Glutamatergic neuron (in vitro differentiated cells): Measurements from ENCODE around the gene AKTIP. TPM values are rescaled to one million over a fixed set of nuclear protein-coding genes. Genes with fewer than 3 reads are reported as not detected.
"Not testable (repeated sequence)": the region's sequence is repeated elsewhere in the genome, so short reads cannot be mapped to it uniquely, and the experiment has no call there.

Experiments
- DNase-seq: peaks from one replicate; pipeline ENCODE4 v3.0.0; 2022
- H3K27ac Mint-ChIP-seq: one replicate; pipeline ENCODE4 v1.8.0; 2020; ENCODE audit warnings: mild to moderate bottlenecking, mixed read lengths, inconsistent platforms; ENCODE audit not compliant: unreplicated experiment
- H3K27me3 Mint-ChIP-seq: one replicate; pipeline ENCODE4 v1.8.0; 2020; ENCODE audit warnings: mild to moderate bottlenecking, moderate library complexity, mixed read lengths, inconsistent platforms; ENCODE audit not compliant: unreplicated experiment
- H3K36me3 Mint-ChIP-seq: one replicate; pipeline ENCODE4 v1.8.0; 2020; ENCODE audit warnings: mild to moderate bottlenecking, mixed read lengths, inconsistent platforms; ENCODE audit not compliant: unreplicated experiment
- H3K4me1 Mint-ChIP-seq: one replicate; pipeline ENCODE4 v1.8.0; 2020; ENCODE audit warnings: mild to moderate bottlenecking, low read depth, mixed read lengths, inconsistent platforms; ENCODE audit not compliant: unreplicated experiment
- H3K4me3 Mint-ChIP-seq: one replicate; pipeline ENCODE4 v1.8.0; 2020; ENCODE audit warnings: mild to moderate bottlenecking, mixed read lengths, inconsistent platforms; ENCODE audit not compliant: unreplicated experiment
- H3K9me3 Mint-ChIP-seq: one replicate; pipeline ENCODE4 v1.8.0; 2020; ENCODE audit warnings: mild to moderate bottlenecking, moderate library complexity, mixed read lengths, inconsistent platforms; ENCODE audit not compliant: unreplicated experiment
- total RNA-seq: library from RNA; stranded (reverse); fragmentation: NEBNext Ultra II Directional; extraction: Animal tissue kit (Norgen Biotek cat#: 25700); gene quantifications from one replicate; pipeline ENCODE4 v1.2.1, GENCODE V29; 2021; ENCODE audit not compliant: unreplicated experiment
- TF ChIP-seq, protein P1 (sequence below): fragments of 200-600 bp; sonication (generic); IDR thresholded peaks from one replicate; pipeline ENCODE4 v1.5.0; 2021; ENCODE audit not compliant: partially characterized antibody, unreplicated experiment

AKTIP gene
- total RNA-seq, 1 donor from 2014 or later = 30.0 TPM

DNA sequence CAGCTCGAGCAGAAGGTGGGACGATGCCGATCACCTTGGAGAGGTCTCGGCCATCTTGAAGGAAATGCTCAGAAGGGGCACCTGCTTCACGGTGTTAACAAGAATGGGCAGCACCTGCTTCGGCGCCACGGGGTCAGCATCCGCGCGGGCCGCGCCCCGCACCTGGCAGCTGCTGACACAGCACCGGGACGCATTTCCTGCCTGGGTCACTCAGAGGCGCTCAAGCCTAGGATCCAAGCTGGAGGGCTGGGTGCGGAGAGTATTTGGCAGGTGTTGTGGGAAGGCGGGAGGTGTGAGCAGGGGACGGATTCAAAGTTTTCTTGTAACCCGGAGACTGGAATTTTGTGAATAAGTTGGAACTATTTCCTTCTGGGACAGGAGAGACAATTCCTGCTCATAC is 39.3 kb upstream of the AKTIP start:
- H3K9me3 Mint-ChIP-seq = peaks cover 7% of the 10 kb centered on the region
- H3K27me3 Mint-ChIP-seq = peaks cover 2% of the 10 kb centered on the region
- peaks cover 7% of the 10 kb centered on the region for H3K4me1 Mint-ChIP-seq
- DNase-seq = no peak
- no peak overlapping the region for H3K27ac Mint-ChIP-seq
- peaks cover 5% of the 10 kb centered on the region for H3K36me3 Mint-ChIP-seq
- TF ChIP-seq, protein P1, sequence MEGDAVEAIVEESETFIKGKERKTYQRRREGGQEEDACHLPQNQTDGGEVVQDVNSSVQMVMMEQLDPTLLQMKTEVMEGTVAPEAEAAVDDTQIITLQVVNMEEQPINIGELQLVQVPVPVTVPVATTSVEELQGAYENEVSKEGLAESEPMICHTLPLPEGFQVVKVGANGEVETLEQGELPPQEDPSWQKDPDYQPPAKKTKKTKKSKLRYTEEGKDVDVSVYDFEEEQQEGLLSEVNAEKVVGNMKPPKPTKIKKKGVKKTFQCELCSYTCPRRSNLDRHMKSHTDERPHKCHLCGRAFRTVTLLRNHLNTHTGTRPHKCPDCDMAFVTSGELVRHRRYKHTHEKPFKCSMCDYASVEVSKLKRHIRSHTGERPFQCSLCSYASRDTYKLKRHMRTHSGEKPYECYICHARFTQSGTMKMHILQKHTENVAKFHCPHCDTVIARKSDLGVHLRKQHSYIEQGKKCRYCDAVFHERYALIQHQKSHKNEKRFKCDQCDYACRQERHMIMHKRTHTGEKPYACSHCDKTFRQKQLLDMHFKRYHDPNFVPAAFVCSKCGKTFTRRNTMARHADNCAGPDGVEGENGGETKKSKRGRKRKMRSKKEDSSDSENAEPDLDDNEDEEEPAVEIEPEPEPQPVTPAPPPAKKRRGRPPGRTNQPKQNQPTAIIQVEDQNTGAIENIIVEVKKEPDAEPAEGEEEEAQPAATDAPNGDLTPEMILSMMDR = no peak
- no peak overlapping the region for H3K4me3 Mint-ChIP-seq

DNA sequence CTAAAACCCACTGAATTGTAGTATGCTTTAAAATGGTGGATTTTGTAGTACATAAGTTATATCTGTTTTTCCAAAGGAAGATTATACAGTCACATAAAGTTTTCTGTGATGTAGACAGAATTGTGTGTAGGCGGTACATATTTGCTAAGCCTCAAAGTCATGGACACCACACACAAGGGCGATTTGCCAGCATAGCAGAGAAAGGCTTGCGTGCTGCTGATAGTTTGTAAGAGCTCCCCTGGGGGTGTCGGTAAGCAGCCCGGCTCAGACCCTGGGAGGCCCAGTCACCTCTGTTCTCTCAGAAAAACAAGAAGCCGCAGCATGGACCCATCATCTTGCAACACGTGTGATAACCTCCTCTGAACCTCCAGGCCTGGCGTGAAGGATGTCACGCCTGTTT is 38.3 kb upstream of the AKTIP start:
- TF ChIP-seq, protein P1 = no peak
- Mint-ChIP-seq H3K9me3 (peaks cover 7% of the 10 kb centered on the region), H3K36me3 (peaks cover 5% of the 10 kb centered on the region), H3K27ac (no peak overlapping the region), H3K4me1 (no peaks in the 10 kb centered on the region), H3K27me3 (peaks cover 2% of the 10 kb centered on the region), H3K4me3 (no peak overlapping the region)
- no peak for DNase-seq

DNA sequence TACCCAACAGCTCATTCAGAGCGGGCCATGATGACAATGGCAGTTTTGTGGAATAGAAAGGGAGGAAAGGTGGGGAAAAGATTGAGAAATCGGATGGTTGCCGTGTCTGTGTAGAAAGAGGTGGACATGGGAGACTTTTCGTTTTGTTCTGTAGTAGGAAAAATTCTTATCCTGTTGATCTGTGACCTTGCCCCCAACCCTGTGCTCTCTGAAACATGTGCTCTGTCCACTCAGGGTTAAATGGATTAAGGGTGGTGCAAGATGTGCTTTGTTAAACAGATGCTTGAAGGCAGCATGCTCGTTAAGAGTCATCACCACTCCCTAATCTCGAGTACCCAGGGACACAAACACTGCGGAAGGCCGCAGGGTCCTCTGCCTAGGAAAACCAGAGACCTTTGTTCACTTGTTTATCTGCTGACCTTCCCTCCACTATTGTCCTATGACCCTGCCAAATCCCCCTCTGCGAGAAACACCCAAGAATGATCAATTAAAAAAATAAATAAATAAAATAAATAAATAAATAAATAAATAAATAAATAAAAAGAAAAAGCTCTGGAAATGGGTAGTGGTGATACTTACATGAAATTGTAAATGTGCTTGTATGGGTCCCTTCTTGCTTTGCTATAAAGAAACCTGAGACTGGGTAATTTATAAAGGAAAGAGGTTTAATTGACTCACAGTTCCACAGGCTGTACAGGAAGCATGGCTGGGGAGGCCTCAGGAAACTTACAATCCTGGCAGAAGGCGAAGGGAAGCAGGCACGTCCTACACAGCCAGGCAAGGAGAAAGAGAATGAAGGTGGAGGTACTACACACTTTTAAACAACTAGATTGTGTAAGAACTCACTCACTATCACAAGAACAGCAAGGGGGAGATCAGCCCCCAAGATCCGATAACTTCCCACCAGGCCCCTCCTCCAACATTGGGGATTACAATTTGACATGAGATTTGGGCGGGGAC is 37.0 kb upstream of the AKTIP start:
- not testable (repeated sequence) for H3K36me3 Mint-ChIP-seq, H3K4me3 Mint-ChIP-seq

DNA sequence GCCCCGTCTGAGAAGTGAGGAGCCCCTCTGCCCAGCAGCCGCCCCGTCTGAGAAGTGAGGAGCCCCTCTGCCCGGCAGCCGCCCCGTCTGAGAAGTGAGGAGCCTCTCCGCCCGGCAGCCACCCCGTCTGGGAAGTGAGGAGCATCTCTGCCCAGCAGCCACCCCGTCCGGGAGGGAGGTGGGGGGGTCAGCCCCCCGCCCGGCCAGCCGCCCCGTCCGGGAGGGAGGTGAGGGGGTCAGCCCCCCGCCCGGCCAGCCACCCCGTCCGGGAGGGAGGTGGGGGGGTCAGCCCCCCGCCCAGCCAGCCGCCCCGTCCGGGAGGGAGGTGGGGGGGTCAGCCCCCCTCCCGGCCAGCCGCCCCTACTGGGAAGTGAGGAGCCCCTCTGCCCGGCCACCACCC is 36.3 kb upstream of the AKTIP start:
- not testable (repeated sequence) for H3K27me3 Mint-ChIP-seq, H3K4me1 Mint-ChIP-seq, DNase-seq, H3K36me3 Mint-ChIP-seq, H3K4me3 Mint-ChIP-seq, H3K9me3 Mint-ChIP-seq, H3K27ac Mint-ChIP-seq

More for the DNA sequence above, 37.0 kb upstream of the AKTIP start:
- not testable (repeated sequence) for H3K9me3 Mint-ChIP-seq, H3K27me3 Mint-ChIP-seq, H3K4me1 Mint-ChIP-seq, DNase-seq
- peak overlapping the region; percentile 70 for H3K27ac Mint-ChIP-seq

DNA sequence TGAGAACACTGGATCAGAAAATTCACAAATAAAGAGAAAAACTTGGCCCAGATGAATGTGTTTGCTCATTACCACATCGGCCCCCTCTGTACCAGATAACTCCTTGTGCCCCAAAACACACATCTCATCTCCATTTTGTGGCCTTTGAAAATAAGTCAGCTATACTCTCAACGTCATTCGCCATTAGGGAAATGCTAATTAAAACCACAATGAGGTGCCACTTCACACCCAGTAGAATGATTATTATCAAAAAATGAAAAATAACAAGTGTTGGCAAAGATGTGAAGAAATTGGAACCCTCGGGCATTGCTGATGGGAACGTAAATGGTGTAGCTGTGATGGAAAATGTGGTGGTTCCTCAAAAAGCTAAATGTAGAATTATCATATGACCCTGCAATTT is 34.6 kb upstream of the AKTIP start:
- Mint-ChIP-seq H3K36me3 (peaks cover 5% of the 10 kb centered on the region), H3K4me1 (no peaks in the 10 kb centered on the region), H3K27me3 (peaks cover 2% of the 10 kb centered on the region), H3K9me3 (peaks cover 7% of the 10 kb centered on the region), H3K4me3 (no peak overlapping the region), H3K27ac (no peak overlapping the region)
- TF ChIP-seq, protein P1 = no peak
- DNase-seq = no peak

DNA sequence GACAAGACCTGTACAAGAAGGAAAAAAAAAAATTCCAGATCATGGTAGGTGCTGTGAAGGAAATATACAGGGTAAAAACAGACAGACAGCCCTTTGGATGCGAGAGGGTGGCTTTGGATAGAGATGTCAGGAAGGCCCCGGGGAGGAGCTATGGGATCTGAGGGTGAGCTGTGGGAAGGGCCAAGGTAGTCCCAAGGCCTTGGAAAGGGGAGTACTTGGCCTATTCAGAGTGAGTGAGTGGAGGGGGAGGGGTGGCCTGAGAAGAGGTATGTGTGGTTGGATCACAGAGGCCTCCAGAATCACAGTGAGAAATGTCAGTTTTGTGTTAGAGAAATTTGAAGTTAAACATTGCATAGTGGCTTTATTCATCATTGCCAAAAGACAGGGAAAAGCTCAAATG is 31.2 kb upstream of the AKTIP start:
- Mint-ChIP-seq H3K27me3 (peaks cover 2% of the 10 kb centered on the region), H3K9me3 (peaks cover 6% of the 10 kb centered on the region), H3K27ac (no peak overlapping the region), H3K4me3 (no peak overlapping the region), H3K36me3 (peaks cover 5% of the 10 kb centered on the region), H3K4me1 (peaks cover 14% of the 10 kb centered on the region)
- TF ChIP-seq, protein P1 = no peak
- DNase-seq = no peak
